ENCODE results near the gene ZBTB20.

DNA sequence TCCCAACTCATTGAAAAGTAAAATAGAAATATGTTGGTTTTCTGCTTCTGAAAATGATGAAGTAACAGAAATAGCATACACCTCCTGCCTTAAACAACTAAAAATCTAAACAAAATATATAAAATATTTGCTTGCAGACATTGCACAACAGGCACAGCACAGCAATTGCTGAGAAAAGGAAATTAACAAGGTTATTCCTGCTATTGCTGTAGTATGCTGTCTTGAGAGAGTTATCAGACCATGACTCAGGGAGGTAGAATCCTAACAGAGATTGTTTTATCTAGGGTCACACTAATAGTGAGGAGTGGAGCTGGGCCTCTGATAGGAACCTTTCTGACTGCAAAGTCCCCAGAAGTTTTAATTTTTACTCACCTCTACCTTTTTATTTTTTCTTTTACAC is 72.6 kb downstream of the ZBTB20 start:
- TF ChIP-seq, protein P1, sequence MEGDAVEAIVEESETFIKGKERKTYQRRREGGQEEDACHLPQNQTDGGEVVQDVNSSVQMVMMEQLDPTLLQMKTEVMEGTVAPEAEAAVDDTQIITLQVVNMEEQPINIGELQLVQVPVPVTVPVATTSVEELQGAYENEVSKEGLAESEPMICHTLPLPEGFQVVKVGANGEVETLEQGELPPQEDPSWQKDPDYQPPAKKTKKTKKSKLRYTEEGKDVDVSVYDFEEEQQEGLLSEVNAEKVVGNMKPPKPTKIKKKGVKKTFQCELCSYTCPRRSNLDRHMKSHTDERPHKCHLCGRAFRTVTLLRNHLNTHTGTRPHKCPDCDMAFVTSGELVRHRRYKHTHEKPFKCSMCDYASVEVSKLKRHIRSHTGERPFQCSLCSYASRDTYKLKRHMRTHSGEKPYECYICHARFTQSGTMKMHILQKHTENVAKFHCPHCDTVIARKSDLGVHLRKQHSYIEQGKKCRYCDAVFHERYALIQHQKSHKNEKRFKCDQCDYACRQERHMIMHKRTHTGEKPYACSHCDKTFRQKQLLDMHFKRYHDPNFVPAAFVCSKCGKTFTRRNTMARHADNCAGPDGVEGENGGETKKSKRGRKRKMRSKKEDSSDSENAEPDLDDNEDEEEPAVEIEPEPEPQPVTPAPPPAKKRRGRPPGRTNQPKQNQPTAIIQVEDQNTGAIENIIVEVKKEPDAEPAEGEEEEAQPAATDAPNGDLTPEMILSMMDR (IDR thresholded peaks at IDR 0.05; ENCODE audit: low read depth, low read length, missing input control): no peak
- TF ChIP-seq MAX (IDR thresholded peaks at IDR 0.05): no peak
- TF ChIP-seq GABPA (IDR thresholded peaks at IDR 0.05 in 1 of 2, conservative IDR thresholded peaks at IDR 0.05 in 1 of 2): no peak
- TF ChIP-seq YY1 (IDR thresholded peaks at IDR 0.05): no peak
- TF ChIP-seq RXRA (IDR thresholded peaks at IDR 0.05): no peak
- TF ChIP-seq, protein P2, sequence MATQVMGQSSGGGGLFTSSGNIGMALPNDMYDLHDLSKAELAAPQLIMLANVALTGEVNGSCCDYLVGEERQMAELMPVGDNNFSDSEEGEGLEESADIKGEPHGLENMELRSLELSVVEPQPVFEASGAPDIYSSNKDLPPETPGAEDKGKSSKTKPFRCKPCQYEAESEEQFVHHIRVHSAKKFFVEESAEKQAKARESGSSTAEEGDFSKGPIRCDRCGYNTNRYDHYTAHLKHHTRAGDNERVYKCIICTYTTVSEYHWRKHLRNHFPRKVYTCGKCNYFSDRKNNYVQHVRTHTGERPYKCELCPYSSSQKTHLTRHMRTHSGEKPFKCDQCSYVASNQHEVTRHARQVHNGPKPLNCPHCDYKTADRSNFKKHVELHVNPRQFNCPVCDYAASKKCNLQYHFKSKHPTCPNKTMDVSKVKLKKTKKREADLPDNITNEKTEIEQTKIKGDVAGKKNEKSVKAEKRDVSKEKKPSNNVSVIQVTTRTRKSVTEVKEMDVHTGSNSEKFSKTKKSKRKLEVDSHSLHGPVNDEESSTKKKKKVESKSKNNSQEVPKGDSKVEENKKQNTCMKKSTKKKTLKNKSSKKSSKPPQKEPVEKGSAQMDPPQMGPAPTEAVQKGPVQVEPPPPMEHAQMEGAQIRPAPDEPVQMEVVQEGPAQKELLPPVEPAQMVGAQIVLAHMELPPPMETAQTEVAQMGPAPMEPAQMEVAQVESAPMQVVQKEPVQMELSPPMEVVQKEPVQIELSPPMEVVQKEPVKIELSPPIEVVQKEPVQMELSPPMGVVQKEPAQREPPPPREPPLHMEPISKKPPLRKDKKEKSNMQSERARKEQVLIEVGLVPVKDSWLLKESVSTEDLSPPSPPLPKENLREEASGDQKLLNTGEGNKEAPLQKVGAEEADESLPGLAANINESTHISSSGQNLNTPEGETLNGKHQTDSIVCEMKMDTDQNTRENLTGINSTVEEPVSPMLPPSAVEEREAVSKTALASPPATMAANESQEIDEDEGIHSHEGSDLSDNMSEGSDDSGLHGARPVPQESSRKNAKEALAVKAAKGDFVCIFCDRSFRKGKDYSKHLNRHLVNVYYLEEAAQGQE (IDR thresholded peaks at IDR 0.05): no peak
- TF ChIP-seq, protein P3, sequence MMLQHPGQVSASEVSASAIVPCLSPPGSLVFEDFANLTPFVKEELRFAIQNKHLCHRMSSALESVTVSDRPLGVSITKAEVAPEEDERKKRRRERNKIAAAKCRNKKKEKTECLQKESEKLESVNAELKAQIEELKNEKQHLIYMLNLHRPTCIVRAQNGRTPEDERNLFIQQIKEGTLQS (IDR thresholded peaks at IDR 0.05): no peak
- TF ChIP-seq HNF4A (conservative IDR thresholded peaks at IDR 0.05): no peak
- TF ChIP-seq JUND (IDR thresholded peaks at IDR 0.05): no peak
- no peak for TF ChIP-seq TAF1 (conservative IDR thresholded peaks at IDR 0.05)
- no peak for TF ChIP-seq RAD21 (IDR thresholded peaks at IDR 0.05)
- no peak for TF ChIP-seq SP1 (IDR thresholded peaks at IDR 0.05)
- TF ChIP-seq FOXA1 (IDR thresholded peaks at IDR 0.05): no peak
- no peak for TF ChIP-seq EGR1 (IDR thresholded peaks at IDR 0.05; ENCODE audit: low read depth in 2 of 2)

All from liver (tissue), 3 donors.